Activated CD4-positive, alpha-beta T cell treated with anti-CD3 and anti-CD28 coated beads, Interleukin-2, amount 50 U/mL, for 1 hour (primary cell): Measurements from ENCODE around the gene TMEM258.

ENCODE experiments used
- DNase-seq: peaks from one replicate; pipeline ENCODE4 v3.0.0-alpha.2; 2020

The TMEM258 gene

GRCh38 chr11:61792310-61793082 is at the start of gene TMEM258, which contains the start of gene FEN1:
TSS of gene TMEM258 (minus strand) at chr11:61792599. CDS start at chr11:61792558, 41 bp downstream.
TSS of gene FEN1 (plus strand) at chr11:61792911. CDS start at chr11:61795362, 2,451 bp downstream.
- peak; percentile 81 for DNase-seq

GRCh38 chr11:61841636-61842527 is 49.5 kb upstream of the TMEM258 start:
- DNase-seq = no peak

- DNase-seq = no peak
Observed at GRCh38 chr11:61840371-61840770, 48.0 kb upstream of the TMEM258 start.

GRCh38 chr11:61839742-61840141 is 47.3 kb upstream of the TMEM258 start:
- no peak for DNase-seq

- no peak for DNase-seq
Observed at GRCh38 chr11:61838921-61839320, 46.5 kb upstream of the TMEM258 start.

- DNase-seq = no peak
Observed at GRCh38 chr11:61838501-61838900, 46.1 kb upstream of the TMEM258 start.

- DNase-seq = no peak
Observed at GRCh38 chr11:61837411-61838005, 45.1 kb upstream of the TMEM258 start.

GRCh38 chr11:61836193-61836592 is 43.8 kb upstream of the TMEM258 start:
- no peak for DNase-seq

- DNase-seq = no peak
Observed at GRCh38 chr11:61834278-61835048, 42.1 kb upstream of the TMEM258 start.

GRCh38 chr11:61833926-61834277 is 41.5 kb upstream of the TMEM258 start:
- no peak for DNase-seq

GRCh38 chr11:61833471-61833870 is 41.1 kb upstream of the TMEM258 start:
- DNase-seq = no peak

GRCh38 chr11:61832754-61833153 is 40.4 kb upstream of the TMEM258 start:
- no peak for DNase-seq

- DNase-seq = no peak
Observed at GRCh38 chr11:61832207-61832606, 39.8 kb upstream of the TMEM258 start.

GRCh38 chr11:61830237-61831105 is 38.1 kb upstream of the TMEM258 start:
- DNase-seq = no peak

GRCh38 chr11:61829806-61830205 is 37.4 kb upstream of the TMEM258 start:
- DNase-seq = no peak

- peak; percentile 12 for DNase-seq
Observed at GRCh38 chr11:61828629-61829407, 36.4 kb upstream of the TMEM258 start.

- DNase-seq = no peak
Observed at GRCh38 chr11:61828379-61828628, 35.9 kb upstream of the TMEM258 start.

- DNase-seq = peak; percentile 53
Observed at GRCh38 chr11:61827571-61828378, 35.4 kb upstream of the TMEM258 start, which contains the start of gene FADS2. TSS of gene FADS2 (plus strand) at chr11:61828300. CDS start at chr11:61828391, 91 bp downstream.

- no peak for DNase-seq
Observed at GRCh38 chr11:61826930-61827570, 34.7 kb upstream of the TMEM258 start.

- DNase-seq = no peak
Observed at GRCh38 chr11:61820174-61820573, 27.8 kb upstream of the TMEM258 start.
